Gastrocnemius medialis (tissue), 4 donors: ENCODE results near the gene GFRA1. TPM values are rescaled to one million over a fixed set of nuclear protein-coding genes. Genes with fewer than 3 reads are reported as not detected.
A peak's percentile ranks its signal among the peaks of the same experiment; 100 is the strongest.

Source experiments
- ATAC-seq, 2 donors: fragments of 150-250 bp; one replicate each; pipeline ENCODE4 v1.9.1; 2016
- DNase-seq, 2 donors: peaks; one replicate each; pipeline ENCODE4 v3.0.0-alpha.2; 2019
- H3K27ac ChIP-seq, 4 donors: fragments of 200-600 bp; sonication (generic); 1 replicate in 1 of 4; 2 replicates in 3 of 4; pipeline ENCODE4 v1.5.1; 2016 to 2018; ENCODE audit warnings: mild to moderate bottlenecking in 2 of 4, moderate library complexity in 1 of 4
- H3K27me3 ChIP-seq, 3 donors: fragments of 200-600 bp; sonication (generic) in 2 of 3; 1 replicate in 1 of 3; 2 replicates in 2 of 3; pipeline versions ENCODE4 v1.5.1 to v1.6.0; 2016 to 2019; ENCODE audit warnings: mild to moderate bottlenecking in 1 of 3, moderate library complexity in 1 of 3
- H3K36me3 ChIP-seq, 2 donors: fragments of 200-600 bp; sonication (generic) in 1 of 2; one replicate each; pipeline ENCODE4 v1.5.1; 2017 to 2018
- H3K4me1 ChIP-seq, 2 donors: fragments of 200-600 bp; sonication (generic) in 1 of 2; one replicate each; pipeline ENCODE4 v1.5.1; 2016 to 2017; ENCODE audit warnings: mild to moderate bottlenecking in 2 of 2
- H3K4me3 ChIP-seq, 4 donors: fragments of 200-600 bp; sonication (generic) in 3 of 4; 1 replicate in 1 of 4; 2 replicates in 3 of 4; pipeline ENCODE4 v1.5.1; 2016 to 2019; ENCODE audit warnings: mild to moderate bottlenecking in 2 of 4
- H3K9me3 ChIP-seq, 3 donors: fragments of 200-600 bp; sonication (generic) in 2 of 3; 1 replicate in 1 of 3; 2 replicates in 2 of 3; pipeline ENCODE4 v1.5.1; 2016 to 2019
- POLR2A ChIP-seq, 2 donors: fragments of 450-650 bp; IDR thresholded peaks; one replicate each; pipeline ENCODE4 v1.6.1; 2017; ENCODE audit warnings: antibody characterized with exemption in 2 of 2, mild to moderate bottlenecking in 2 of 2, moderate library complexity in 2 of 2
- in situ Hi-C, 4 donors: fragments of 200-750 bp; cut with MboI; loops; one replicate each; pipeline versions ENCODE4 v1.15.0 to v1.8.0; 2017; ENCODE audit warnings: low sequenced_read_pairs in 4 of 4
- intact Hi-C: fragments of 100-400 bp; cut with DNase I; formaldehyde crosslinking; loops from one replicate; pipeline ENCODE4 v1.15.1; 2023; ENCODE audit warnings: low total_unique reads
- total RNA-seq, 4 donors: library from RNA; depleted of rRNA; stranded (reverse); fragments of >200 nt; gene quantifications; one replicate each; pipeline versions ENCODE4 v1.1.0 to v1.2.3, GENCODE V29; 2016
- TF ChIP-seq, protein P1 (sequence below), 5 experiments: fragments of 450-650 bp in 3 of 5; fragments of 200-600 bp in 2 of 5; sonication (generic) in 2 of 5; IDR thresholded peaks in 4 of 5; conservative IDR thresholded peaks in 1 of 5; 1 replicate in 4 of 5; 2 replicates in 1 of 5; pipeline ENCODE4 v1.5.1; 2016 to 2019; ENCODE audit warnings: antibody characterized with exemption in 5 of 5, mild to moderate bottlenecking in 3 of 5, moderate library complexity in 3 of 5

The GFRA1 gene
- total RNA-seq, 4 donors from 2014 or later: 21.2 to 34.2 (median 25.2) TPM

DNA sequence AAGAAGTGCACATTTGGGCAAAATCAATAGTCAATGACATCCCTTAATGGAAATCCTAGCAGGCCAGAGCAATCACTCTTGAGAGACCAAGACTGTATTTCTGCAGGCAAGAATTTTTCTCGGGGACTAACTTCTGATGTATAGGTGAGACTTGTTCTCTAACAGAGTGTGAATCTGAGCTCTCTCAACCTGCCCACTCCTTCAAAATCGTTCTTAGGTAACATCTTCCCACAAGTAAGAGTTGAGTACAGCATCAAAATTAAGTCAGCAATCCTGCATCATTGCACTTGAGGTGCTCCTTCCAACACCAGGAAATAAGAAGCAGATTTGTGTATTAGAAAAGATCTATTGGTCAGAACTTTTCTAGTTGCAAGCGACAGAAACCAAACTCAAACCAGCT is 25.6 kb upstream of the GFRA1 start:
- in situ Hi-C loops (loop anchor here in 3 of 4 donors (10.0 to 25.0 kb wide), 3 partner anchors 361 to 594 kb away; no protein-coding TSS in a partner anchor), intact Hi-C loops (no loop called here)
- H3K27me3 ChIP-seq: no peaks in the 10 kb centered on the region
- DNase-seq (no peak), ATAC-seq (no peak)
- H3K9me3 ChIP-seq: no peaks in the 10 kb centered on the region
- H3K4me1 ChIP-seq: no peaks in the 10 kb centered on the region
- H3K4me3 ChIP-seq: no peak overlapping the region
- H3K27ac ChIP-seq: no peak overlapping the region
- no peak for TF ChIP-seq POLR2A (IDR thresholded peaks at IDR 0.05)
- TF ChIP-seq, protein P1, sequence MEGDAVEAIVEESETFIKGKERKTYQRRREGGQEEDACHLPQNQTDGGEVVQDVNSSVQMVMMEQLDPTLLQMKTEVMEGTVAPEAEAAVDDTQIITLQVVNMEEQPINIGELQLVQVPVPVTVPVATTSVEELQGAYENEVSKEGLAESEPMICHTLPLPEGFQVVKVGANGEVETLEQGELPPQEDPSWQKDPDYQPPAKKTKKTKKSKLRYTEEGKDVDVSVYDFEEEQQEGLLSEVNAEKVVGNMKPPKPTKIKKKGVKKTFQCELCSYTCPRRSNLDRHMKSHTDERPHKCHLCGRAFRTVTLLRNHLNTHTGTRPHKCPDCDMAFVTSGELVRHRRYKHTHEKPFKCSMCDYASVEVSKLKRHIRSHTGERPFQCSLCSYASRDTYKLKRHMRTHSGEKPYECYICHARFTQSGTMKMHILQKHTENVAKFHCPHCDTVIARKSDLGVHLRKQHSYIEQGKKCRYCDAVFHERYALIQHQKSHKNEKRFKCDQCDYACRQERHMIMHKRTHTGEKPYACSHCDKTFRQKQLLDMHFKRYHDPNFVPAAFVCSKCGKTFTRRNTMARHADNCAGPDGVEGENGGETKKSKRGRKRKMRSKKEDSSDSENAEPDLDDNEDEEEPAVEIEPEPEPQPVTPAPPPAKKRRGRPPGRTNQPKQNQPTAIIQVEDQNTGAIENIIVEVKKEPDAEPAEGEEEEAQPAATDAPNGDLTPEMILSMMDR (IDR thresholded peaks at IDR 0.05 in 4 of 5, conservative IDR thresholded peaks at IDR 0.05 in 1 of 5): no peak
- H3K36me3 ChIP-seq: no peaks in the 10 kb centered on the region

- intact Hi-C loops (no loop called here), in situ Hi-C loops (loop anchor here in 3 of 4 donors (10.0 to 25.0 kb wide), 3 partner anchors 359 to 592 kb away; no protein-coding TSS in a partner anchor)
- Histone ChIP-seq H3K4me3 (no peak overlapping the region), H3K27me3 (no peaks in the 10 kb centered on the region), H3K36me3 (no peaks in the 10 kb centered on the region), H3K27ac (no peak overlapping the region), H3K4me1 (no peaks in the 10 kb centered on the region), H3K9me3 (no peaks in the 10 kb centered on the region)
- DNase-seq (no peak), ATAC-seq (no peak)
- no peak for TF ChIP-seq POLR2A (IDR thresholded peaks at IDR 0.05)
- TF ChIP-seq, protein P1 (IDR thresholded peaks at IDR 0.05 in 4 of 5, conservative IDR thresholded peaks at IDR 0.05 in 1 of 5): no peak
Observed at GRCh38 chr10:116296291-116296721, 23.3 kb upstream of the GFRA1 start.

DNA sequence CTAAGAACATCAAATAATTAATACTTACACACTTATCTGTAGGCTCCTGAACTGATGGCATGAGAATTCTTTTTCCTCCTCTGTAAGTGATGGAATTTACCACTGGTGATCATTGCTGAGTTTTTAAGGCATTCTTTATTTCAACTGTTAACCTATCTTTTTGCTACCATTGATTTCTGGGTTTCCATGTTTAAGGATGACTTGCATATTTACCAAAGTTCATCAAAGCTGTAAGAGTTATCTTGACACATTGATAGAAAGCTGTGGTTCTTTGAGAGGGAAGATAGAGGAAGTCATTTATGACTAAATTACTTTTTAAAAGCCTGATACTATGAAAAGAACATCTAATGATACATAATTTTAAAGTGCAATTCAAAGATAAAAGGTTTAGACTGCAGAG is 19.5 kb upstream of the GFRA1 start:
- no peaks in the 10 kb centered on the region for H3K4me1 ChIP-seq
- in situ Hi-C loops (loop anchor here in 3 of 4 donors (5.0 to 25.0 kb wide), 4 partner anchors 355 to 588 kb away; no protein-coding TSS in a partner anchor), intact Hi-C loops (no loop called here)
- H3K9me3 ChIP-seq: no peaks in the 10 kb centered on the region
- DNase-seq (no peak), ATAC-seq (no peak)
- H3K27me3 ChIP-seq: no peaks in the 10 kb centered on the region
- H3K36me3 ChIP-seq: no peaks in the 10 kb centered on the region
- no peak overlapping the region for H3K27ac ChIP-seq
- no peak overlapping the region for H3K4me3 ChIP-seq
- TF ChIP-seq POLR2A (IDR thresholded peaks at IDR 0.05): no peak

GRCh38 chr10:116289652-116290051 is 16.6 kb upstream of the GFRA1 start:
- H3K27me3 ChIP-seq: no peaks in the 10 kb centered on the region
- in situ Hi-C loops: loop anchor here (5.0 to 25.0 kb wide), 7 partner anchors 345 to 585 kb away; no protein-coding TSS in a partner anchor
- no peaks in the 10 kb centered on the region for H3K36me3 ChIP-seq
- H3K4me3 ChIP-seq: no peak overlapping the region
- DNase-seq (no peak), ATAC-seq (no peak)
- H3K27ac ChIP-seq: no peak overlapping the region
- H3K9me3 ChIP-seq: no peaks in the 10 kb centered on the region
- TF ChIP-seq, protein P1 (IDR thresholded peaks at IDR 0.05 in 4 of 5, conservative IDR thresholded peaks at IDR 0.05 in 1 of 5): no peak
- TF ChIP-seq POLR2A (IDR thresholded peaks at IDR 0.05): no peak
- no peaks in the 10 kb centered on the region for H3K4me1 ChIP-seq
- intact Hi-C loops: loop anchor here (5.0 kb wide), 1 partner anchor 492 kb away; no protein-coding TSS in a partner anchor

DNA sequence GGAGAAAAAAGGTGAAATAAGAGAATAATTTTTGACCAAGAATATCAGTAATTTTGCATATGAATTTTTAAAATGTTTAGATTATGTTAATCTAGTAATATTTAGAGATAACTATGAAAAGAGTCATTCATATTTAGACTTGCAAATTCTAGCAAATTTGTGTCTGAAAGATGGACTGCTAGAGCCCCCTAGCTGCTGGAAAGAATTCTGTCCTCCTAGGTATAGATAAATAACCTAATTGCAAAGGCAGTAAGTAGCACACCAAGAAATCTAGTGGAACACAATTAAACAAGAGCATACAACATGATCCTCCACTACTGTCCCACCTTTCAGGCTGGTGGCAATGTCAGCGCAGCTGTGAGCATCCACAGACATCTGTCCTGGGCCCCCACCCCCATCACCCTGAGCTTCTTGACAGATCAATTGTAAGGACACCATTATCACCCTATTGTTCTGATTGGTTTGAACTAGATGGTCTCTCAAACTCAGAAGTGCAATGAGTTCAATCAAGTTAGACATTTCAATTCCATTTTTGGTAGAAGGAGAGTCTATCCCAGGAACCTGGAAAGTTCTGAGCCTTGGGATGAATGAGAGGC is 15.0 kb upstream of the GFRA1 start:
- TF ChIP-seq, protein P1 (IDR thresholded peaks at IDR 0.05 in 4 of 5, conservative IDR thresholded peaks at IDR 0.05 in 1 of 5): peak; percentile 18 to 56 (median 41)
- TF ChIP-seq POLR2A (IDR thresholded peaks at IDR 0.05): no peak
- no peaks in the 10 kb centered on the region for H3K27me3 ChIP-seq
- in situ Hi-C loops (loop anchor here (10.0 to 25.0 kb wide), 5 partner anchors 343 to 493 kb away; no protein-coding TSS in a partner anchor), intact Hi-C loops (loop anchor here (5.0 kb wide), 1 partner anchor 491 kb away; no protein-coding TSS in a partner anchor)
- ATAC-seq: peak in 1 of 2 donors; percentile 54
- no peaks in the 10 kb centered on the region for H3K36me3 ChIP-seq
- no peaks in the 10 kb centered on the region for H3K9me3 ChIP-seq
- no peaks in the 10 kb centered on the region for H3K4me1 ChIP-seq
- no peak for DNase-seq
- no peak overlapping the region for H3K4me3 ChIP-seq
- H3K27ac ChIP-seq: no peak overlapping the region
